ENCODE results near the gene SH3BGRL. TPM values are rescaled to one million over a fixed set of nuclear protein-coding genes. Genes with fewer than 3 reads are reported as not detected.
"Not testable (repeated sequence)": the region's sequence is repeated elsewhere in the genome, so short reads cannot be mapped to it uniquely, and the experiment has no call there.

The SH3BGRL gene
- total RNA-seq, 1 experiment from 2014 or later: 42.4 TPM

GRCh38 chrX:81255876-81256275 is 54.0 kb downstream of the SH3BGRL start:
- in situ Hi-C loops (cut with HindIII; ENCODE audit: low pct_unique_long_range_greater_than_20kb, low sequenced_read_pairs): no loop called here
- no peak for DNase-seq (ENCODE audit: low read depth)

GRCh38 chrX:81257817-81258216 is 55.9 kb downstream of the SH3BGRL start:
- DNase-seq (ENCODE audit: low read depth): no peak
- in situ Hi-C loops (cut with HindIII; ENCODE audit: low pct_unique_long_range_greater_than_20kb, low sequenced_read_pairs): no loop called here

- DNase-seq (ENCODE audit: low read depth): no peak
Measured at GRCh38 chrX:81259020-81259713, 57.3 kb downstream of the SH3BGRL start.

GRCh38 chrX:81259714-81260395 is 58.0 kb downstream of the SH3BGRL start:
- in situ Hi-C loops (cut with HindIII; ENCODE audit: low pct_unique_long_range_greater_than_20kb, low sequenced_read_pairs): no loop called here
- DNase-seq (ENCODE audit: low read depth): no peak

More at GRCh38 chrX:81259020-81259713, 57.3 kb downstream of the SH3BGRL start:
- in situ Hi-C loops (cut with HindIII; ENCODE audit: low pct_unique_long_range_greater_than_20kb, low sequenced_read_pairs): no loop called here

- DNase-seq (ENCODE audit: low read depth): no peak
- in situ Hi-C loops (cut with HindIII; ENCODE audit: low pct_unique_long_range_greater_than_20kb, low sequenced_read_pairs): no loop called here
Measured at GRCh38 chrX:81261576-81261975, 59.7 kb downstream of the SH3BGRL start.

GRCh38 chrX:81263059-81263458 is 61.2 kb downstream of the SH3BGRL start:
- in situ Hi-C loops (cut with HindIII; ENCODE audit: low pct_unique_long_range_greater_than_20kb, low sequenced_read_pairs): no loop called here
- no peak for DNase-seq (ENCODE audit: low read depth)

GRCh38 chrX:81278616-81279015 is 76.7 kb downstream of the SH3BGRL start:
- in situ Hi-C loops (cut with HindIII; ENCODE audit: low pct_unique_long_range_greater_than_20kb, low sequenced_read_pairs): no loop called here
- DNase-seq (ENCODE audit: low read depth): no peak

GRCh38 chrX:81280148-81280547 is 78.2 kb downstream of the SH3BGRL start:
- no peak for DNase-seq (ENCODE audit: low read depth)

GRCh38 chrX:81286075-81286474 is 84.2 kb downstream of the SH3BGRL start:
- in situ Hi-C loops (cut with HindIII; ENCODE audit: low pct_unique_long_range_greater_than_20kb, low sequenced_read_pairs): no loop called here
- DNase-seq (ENCODE audit: low read depth): no peak

More at GRCh38 chrX:81280148-81280547, 78.2 kb downstream of the SH3BGRL start:
- in situ Hi-C loops (cut with HindIII; ENCODE audit: low pct_unique_long_range_greater_than_20kb, low sequenced_read_pairs): no loop called here

- DNase-seq (ENCODE audit: low read depth): no peak
- in situ Hi-C loops (cut with HindIII; ENCODE audit: low pct_unique_long_range_greater_than_20kb, low sequenced_read_pairs): no loop called here
Measured at GRCh38 chrX:81286608-81287007, 84.7 kb downstream of the SH3BGRL start.

GRCh38 chrX:81291996-81292395 is 90.1 kb downstream of the SH3BGRL start:
- no peak for DNase-seq (ENCODE audit: low read depth)
- in situ Hi-C loops (cut with HindIII; ENCODE audit: low pct_unique_long_range_greater_than_20kb, low sequenced_read_pairs): no loop called here

- no peak for DNase-seq (ENCODE audit: low read depth)
- in situ Hi-C loops (cut with HindIII; ENCODE audit: low pct_unique_long_range_greater_than_20kb, low sequenced_read_pairs): no loop called here
Measured at GRCh38 chrX:81294101-81294500, 92.2 kb downstream of the SH3BGRL start.

GRCh38 chrX:81301877-81302276 is 100.0 kb downstream of the SH3BGRL start:
- in situ Hi-C loops (cut with HindIII; ENCODE audit: low pct_unique_long_range_greater_than_20kb, low sequenced_read_pairs): no loop called here
- DNase-seq (ENCODE audit: low read depth): no peak

- no peak for DNase-seq (ENCODE audit: low read depth)
- in situ Hi-C loops (cut with HindIII; ENCODE audit: low pct_unique_long_range_greater_than_20kb, low sequenced_read_pairs): no loop called here
Measured at GRCh38 chrX:81304563-81304962, 102.7 kb downstream of the SH3BGRL start.

GRCh38 chrX:81305240-81305639 is 103.3 kb downstream of the SH3BGRL start:
- in situ Hi-C loops (cut with HindIII; ENCODE audit: low pct_unique_long_range_greater_than_20kb, low sequenced_read_pairs): no loop called here
- no peak for DNase-seq (ENCODE audit: low read depth)

GRCh38 chrX:81308086-81308829 is 106.4 kb downstream of the SH3BGRL start:
- in situ Hi-C loops (cut with HindIII; ENCODE audit: low pct_unique_long_range_greater_than_20kb, low sequenced_read_pairs): no loop called here

GRCh38 chrX:81316163-81316562 is 114.3 kb downstream of the SH3BGRL start:
- DNase-seq (ENCODE audit: low read depth): no peak
- in situ Hi-C loops (cut with HindIII; ENCODE audit: low pct_unique_long_range_greater_than_20kb, low sequenced_read_pairs): no loop called here

More at GRCh38 chrX:81308086-81308829, 106.4 kb downstream of the SH3BGRL start:
- no peak for DNase-seq (ENCODE audit: low read depth)

- in situ Hi-C loops (cut with HindIII; ENCODE audit: low pct_unique_long_range_greater_than_20kb, low sequenced_read_pairs); DNase-seq (ENCODE audit: low read depth): not testable (repeated sequence)
Measured at GRCh38 chrX:81331653-81332052, 129.8 kb downstream of the SH3BGRL start.
